BLaER1 (cell line): ENCODE results near the gene TBX3.

Source experiments
- H3K27ac ChIP-seq: shearing (Covaris generic); formaldehyde crosslinking; 2 replicates; pipeline ENCODE4 v1.8.1; 2022
- H3K27me3 ChIP-seq: shearing (Covaris generic); formaldehyde crosslinking; 2 replicates; pipeline ENCODE4 v1.8.1; 2022
- H3K36me3 ChIP-seq: shearing (Covaris generic); formaldehyde crosslinking; 2 replicates; pipeline ENCODE4 v1.8.1; 2022
- H3K4me1 ChIP-seq: shearing (Covaris generic); formaldehyde crosslinking; 2 replicates; pipeline ENCODE4 v1.8.1; 2022
- H3K4me2 ChIP-seq: shearing (Covaris generic); formaldehyde crosslinking; 2 replicates; pipeline ENCODE4 v1.8.1; 2022
- H3K4me3 ChIP-seq: shearing (Covaris generic); formaldehyde crosslinking; 2 replicates; pipeline ENCODE4 v1.8.1; 2022
- H3K9ac ChIP-seq: shearing (Covaris generic); formaldehyde crosslinking; 2 replicates; pipeline ENCODE4 v1.8.1; 2022
- H3K9me3 ChIP-seq: shearing (Covaris generic); formaldehyde crosslinking; 2 replicates; pipeline ENCODE4 v1.8.1; 2022
- H4K20me1 ChIP-seq: shearing (Covaris generic); formaldehyde crosslinking; 2 replicates; pipeline ENCODE4 v1.8.1; 2022
- Cebpa-rat ChIP-seq: shearing (Covaris generic); IDR thresholded peaks from 2 replicates; pipeline ENCODE4 v1.8.1; 2022

The TBX3 gene

GRCh38 chr12:114636723-114637480, 47.1 kb downstream of the TBX3 start:
- no peak for TF ChIP-seq Cebpa-rat
- no peak overlapping the region for H3K9ac ChIP-seq
- H3K27ac ChIP-seq: no peak overlapping the region
- no peaks in the 10 kb centered on the region for H3K4me1 ChIP-seq
- H3K9me3 ChIP-seq: no peaks in the 10 kb centered on the region
- no peak overlapping the region for H3K4me2 ChIP-seq
- no peaks in the 10 kb centered on the region for H3K27me3 ChIP-seq
- H4K20me1 ChIP-seq: no peaks in the 10 kb centered on the region
- H3K36me3 ChIP-seq: no peaks in the 10 kb centered on the region
- no peak overlapping the region for H3K4me3 ChIP-seq

DNA sequence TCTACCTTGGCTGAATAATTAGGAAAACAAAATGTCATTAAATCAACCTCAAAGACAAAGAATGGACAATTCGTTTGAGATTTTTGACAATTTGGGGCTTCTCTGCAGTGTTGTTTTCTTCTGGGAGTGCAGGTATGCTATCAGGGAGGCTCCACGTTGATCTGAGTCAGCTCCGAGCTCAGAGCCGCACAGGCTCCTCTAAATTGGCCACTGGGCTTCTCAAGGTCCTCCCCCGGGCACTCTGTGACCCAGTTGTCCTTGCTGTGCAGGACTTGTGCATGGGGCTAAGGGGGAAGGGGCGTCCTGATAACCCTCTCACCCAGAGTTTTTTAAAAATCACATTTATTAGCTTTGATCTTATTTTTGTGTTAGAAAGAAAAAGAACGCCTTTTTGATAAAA, 52.7 kb downstream of the TBX3 start:
- Histone ChIP-seq H3K27me3 (no peaks in the 10 kb centered on the region), H3K27ac (no peak overlapping the region), H3K36me3 (no peaks in the 10 kb centered on the region), H3K4me3 (no peak overlapping the region), H3K4me2 (no peak overlapping the region), H3K9me3 (no peaks in the 10 kb centered on the region), H3K4me1 (no peaks in the 10 kb centered on the region), H3K9ac (no peak overlapping the region), H4K20me1 (no peaks in the 10 kb centered on the region)
- TF ChIP-seq Cebpa-rat: no peak

GRCh38 chr12:114628199-114628598, 55.8 kb downstream of the TBX3 start:
- Histone ChIP-seq H3K9me3 (no peaks in the 10 kb centered on the region), H3K4me3 (no peak overlapping the region), H3K27me3 (no peaks in the 10 kb centered on the region), H3K4me1 (no peaks in the 10 kb centered on the region), H3K36me3 (no peaks in the 10 kb centered on the region), H4K20me1 (no peaks in the 10 kb centered on the region), H3K4me2 (no peak overlapping the region), H3K9ac (no peak overlapping the region), H3K27ac (no peak overlapping the region)
- TF ChIP-seq Cebpa-rat: no peak

DNA sequence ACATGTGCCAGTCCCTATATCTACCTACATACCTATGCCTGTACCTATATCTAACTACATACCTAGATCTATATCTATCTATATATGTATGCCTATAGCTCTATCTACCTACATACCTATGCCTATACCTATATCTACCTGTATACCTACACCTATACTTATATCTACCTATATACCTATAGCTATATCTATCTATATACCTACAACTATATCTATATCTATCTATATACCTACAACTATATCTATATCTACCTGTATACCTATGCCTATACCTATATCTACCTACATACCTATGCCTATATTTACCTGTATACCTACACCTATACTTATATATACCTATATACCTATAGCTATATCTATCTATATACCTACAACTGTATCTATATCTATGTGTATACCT, 56.6 kb downstream of the TBX3 start:
- no peaks in the 10 kb centered on the region for H3K27me3 ChIP-seq
- H3K9ac ChIP-seq: no peak overlapping the region
- H3K9me3 ChIP-seq: no peaks in the 10 kb centered on the region
- no peak overlapping the region for H3K4me2 ChIP-seq
- H3K36me3 ChIP-seq: no peaks in the 10 kb centered on the region
- H3K27ac ChIP-seq: no peak overlapping the region
- no peaks in the 10 kb centered on the region for H3K4me1 ChIP-seq
- H3K4me3 ChIP-seq: no peak overlapping the region
- TF ChIP-seq Cebpa-rat: no peak
- H4K20me1 ChIP-seq: no peaks in the 10 kb centered on the region

DNA sequence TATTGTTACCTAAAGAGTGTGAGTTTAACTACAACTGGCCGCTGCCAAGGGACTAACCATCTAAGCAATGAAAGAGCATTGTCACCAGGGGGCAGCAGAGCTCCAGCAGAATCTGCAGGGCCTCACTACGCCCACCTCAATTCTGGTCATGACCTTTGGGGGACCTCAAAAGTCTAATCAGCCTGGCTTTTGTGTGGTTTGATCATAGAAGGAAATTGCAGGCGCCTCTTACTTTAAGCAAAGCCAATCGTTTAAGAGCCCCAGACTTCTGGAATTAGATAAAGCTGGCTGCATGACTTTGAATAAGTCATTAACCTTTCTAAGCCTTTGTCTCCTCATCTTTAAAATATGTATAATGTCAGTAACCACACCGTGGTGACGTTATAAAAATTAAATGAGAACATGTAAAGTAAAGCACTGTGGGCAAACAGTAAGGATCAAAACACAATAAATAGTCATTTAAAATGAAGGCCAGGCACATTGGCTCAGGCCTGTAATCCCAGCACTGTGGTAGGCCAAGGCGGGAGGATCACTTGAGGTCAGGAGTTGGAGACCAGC, 58.6 kb downstream of the TBX3 start:
- no peak for TF ChIP-seq Cebpa-rat
- H3K4me2 ChIP-seq: no peak overlapping the region

DNA sequence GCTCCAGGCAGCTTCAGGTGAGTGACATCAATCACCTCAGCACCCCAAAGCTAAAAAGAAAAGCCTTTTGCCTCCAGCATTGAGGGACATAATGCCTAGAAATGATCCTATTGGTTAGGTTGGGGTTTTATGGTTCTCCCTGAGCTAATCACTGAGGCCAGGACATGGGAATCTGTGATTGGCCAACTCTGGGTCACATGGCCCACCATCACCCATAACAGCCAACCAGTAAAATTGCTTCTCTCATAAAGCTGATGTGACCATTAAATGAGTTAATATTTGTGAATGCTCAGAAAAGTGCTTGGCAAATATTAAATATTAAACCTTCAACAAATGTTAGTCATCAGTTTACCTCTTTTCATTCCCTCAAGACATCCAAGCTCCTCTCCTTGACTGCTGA, 60.2 kb downstream of the TBX3 start:
- Histone ChIP-seq H3K9me3 (no peaks in the 10 kb centered on the region), H3K9ac (no peak overlapping the region), H3K27me3 (no peaks in the 10 kb centered on the region), H3K4me1 (no peaks in the 10 kb centered on the region), H3K36me3 (no peaks in the 10 kb centered on the region), H4K20me1 (no peaks in the 10 kb centered on the region), H3K4me2 (no peak overlapping the region), H3K27ac (no peak overlapping the region), H3K4me3 (no peak overlapping the region)
- TF ChIP-seq Cebpa-rat: no peak

More for the DNA sequence above, 58.6 kb downstream of the TBX3 start:
- Histone ChIP-seq H3K4me1 (no peaks in the 10 kb centered on the region), H3K36me3 (no peaks in the 10 kb centered on the region), H3K9me3 (no peaks in the 10 kb centered on the region), H4K20me1 (no peaks in the 10 kb centered on the region), H3K27me3 (no peaks in the 10 kb centered on the region), H3K4me3 (no peak overlapping the region), H3K9ac (no peak overlapping the region), H3K27ac (no peak overlapping the region)
